Naive B cell (primary cell): ENCODE measurements around the gene HDAC10. TPM values are rescaled to one million over a fixed set of nuclear protein-coding genes. Genes with fewer than 3 reads are reported as not detected.
"Not testable (repeated sequence)": the region's sequence is repeated elsewhere in the genome, so short reads cannot be mapped to it uniquely, and the experiment has no call there.

Experiments used
- ATAC-seq, 2 donors: fragments of 150-1000 bp; cut with Tn5 transposase; 2 replicates each; pipeline ENCODE4 v1.10.0; 2021; ENCODE audit warnings: low read depth in 2 of 2, mild to moderate bottlenecking in 2 of 2, moderate library complexity in 2 of 2
- DNase-seq: peaks from one replicate; pipeline ENCODE4 v3.0.0; 2022
- H3K27ac Mint-ChIP-seq, 6 donors: one replicate each; pipeline ENCODE4 v1.8.0; 2020 to 2022; ENCODE audit warnings: mild to moderate bottlenecking in 6 of 6, mixed read lengths in 6 of 6, moderate library complexity in 5 of 6, inconsistent platforms in 2 of 6
- H3K27me3 Mint-ChIP-seq, 3 donors: one replicate each; pipeline ENCODE4 v1.8.0; 2021 to 2022; ENCODE audit warnings: mixed read lengths in 3 of 3, mild to moderate bottlenecking in 1 of 3
- H3K36me3 Mint-ChIP-seq, 2 donors: one replicate each; pipeline ENCODE4 v1.8.0; 2020 to 2022; ENCODE audit warnings: mixed read lengths in 2 of 2, inconsistent platforms in 1 of 2, mild to moderate bottlenecking in 1 of 2
- H3K4me1 Mint-ChIP-seq, 3 donors: one replicate each; pipeline ENCODE4 v1.8.0; 2020 to 2022; ENCODE audit warnings: mixed read lengths in 3 of 3, inconsistent platforms in 1 of 3, mild to moderate bottlenecking in 1 of 3, moderate library complexity in 1 of 3
- H3K4me3 Mint-ChIP-seq, 8 donors: one replicate each; pipeline ENCODE4 v1.8.0; 2020 to 2022; ENCODE audit warnings: mild to moderate bottlenecking in 8 of 8, mixed read lengths in 8 of 8, moderate library complexity in 8 of 8, inconsistent platforms in 2 of 8
- H3K9me3 Mint-ChIP-seq, 7 donors: one replicate each; pipeline ENCODE4 v1.8.0; 2020 to 2022; ENCODE audit warnings: mixed read lengths in 7 of 7, mild to moderate bottlenecking in 5 of 7, inconsistent platforms in 2 of 7, moderate library complexity in 1 of 7
- polyA plus RNA-seq, 6 donors: library from polyadenylated mRNA; unstranded; fragments of 300-500 nt; fragmentation: Illumina TruSeq; gene quantifications; one replicate each; pipeline ENCODE4 v1.2.3, GENCODE V29; 2021; ENCODE audit warnings: low read depth in 6 of 6

The HDAC10 gene
- polyA plus RNA-seq, 6 donors from 2014 or later = 4.6 to 8.2 (median 6.3) TPM

DNA sequence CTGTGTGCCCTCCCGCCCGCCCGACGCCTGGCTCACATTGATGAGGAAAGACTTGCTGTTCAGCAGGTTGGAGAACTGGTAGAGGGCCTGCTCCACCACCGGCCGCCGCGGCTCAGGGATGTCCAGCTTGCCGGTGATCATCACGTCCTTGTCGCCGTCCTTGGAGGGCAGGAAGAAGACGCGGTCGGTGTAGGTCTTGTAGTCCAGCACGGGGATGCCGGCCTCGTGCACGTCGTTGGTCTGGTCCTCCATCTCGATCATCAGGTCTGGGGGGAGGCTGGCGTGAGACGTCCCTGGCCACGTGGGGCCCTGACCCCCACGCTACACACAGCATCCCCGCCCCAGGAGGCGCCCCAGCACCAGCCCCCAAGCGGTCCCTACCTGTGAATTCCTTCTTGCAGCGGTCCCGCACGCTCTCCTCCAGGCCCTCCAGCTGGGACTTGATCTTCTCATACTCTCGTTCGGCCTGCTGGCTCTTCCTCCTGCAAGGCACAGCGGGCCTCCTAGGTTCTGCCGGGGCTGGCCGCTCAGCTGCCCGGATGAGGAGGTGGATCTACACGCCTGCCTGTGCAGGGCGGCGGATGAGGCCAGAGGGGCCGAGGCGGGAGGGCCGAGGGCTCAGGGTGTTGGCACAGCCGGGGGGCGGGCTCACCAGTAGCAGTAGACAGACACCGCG lies 29.8 kb upstream of the HDAC10 start:
- Mint-ChIP-seq H3K4me1 (peaks cover 0 to 1% (median 0%) of the 10 kb centered on the region in 3 donors), H3K9me3 (no peaks in the 10 kb centered on the region), H3K27ac (peak overlapping the region in 2 of 6 donors; percentile 44 to 63), H3K36me3 (no peaks in the 10 kb centered on the region), H3K4me3 (no peak overlapping the region), H3K27me3 (no peaks in the 10 kb centered on the region)
- ATAC-seq = no peak
- DNase-seq = no peak

DNA sequence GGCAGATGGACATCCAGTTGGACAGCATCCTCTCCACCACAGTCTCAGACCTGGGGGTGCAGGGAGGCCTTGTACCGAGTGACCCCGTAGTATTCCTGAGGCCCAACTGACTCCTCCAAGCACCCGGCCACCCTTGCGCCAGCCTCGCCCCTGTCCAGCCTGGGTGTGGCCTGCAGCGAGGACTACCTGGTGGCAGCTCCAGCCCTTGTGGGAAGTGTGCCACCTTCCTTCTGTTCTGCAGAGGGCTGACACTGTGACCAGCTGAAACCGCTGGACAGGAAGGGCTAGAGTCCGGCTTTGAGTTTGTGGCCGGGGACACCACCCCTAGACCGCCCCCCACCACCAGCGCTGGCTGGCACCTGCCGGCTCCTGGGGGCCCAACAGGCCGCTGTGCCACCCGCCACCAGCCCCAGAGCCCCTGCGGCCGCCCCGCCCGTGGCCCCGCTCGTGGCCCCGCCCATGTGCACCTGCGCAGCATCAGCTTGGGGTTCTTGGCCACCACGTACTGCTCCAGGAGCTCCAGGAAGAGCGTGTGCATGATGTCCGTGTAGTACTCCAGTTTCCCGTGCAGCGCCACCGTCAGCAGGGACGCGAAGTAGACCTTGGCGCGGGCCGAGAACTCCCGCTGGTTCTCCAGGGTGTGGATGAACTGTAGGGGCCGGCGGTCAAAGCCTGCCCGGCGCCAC lies 29.1 kb upstream of the HDAC10 start:
- H3K27ac Mint-ChIP-seq = no peak overlapping the region
- DNase-seq (no peak), ATAC-seq (no peak)
- H3K36me3 Mint-ChIP-seq = no peaks in the 10 kb centered on the region
- no peaks in the 10 kb centered on the region for H3K27me3 Mint-ChIP-seq
- no peaks in the 10 kb centered on the region for H3K9me3 Mint-ChIP-seq
- no peak overlapping the region for H3K4me3 Mint-ChIP-seq
- peaks cover 0 to 4% (median 2%) of the 10 kb centered on the region in 3 donors for H3K4me1 Mint-ChIP-seq

DNA sequence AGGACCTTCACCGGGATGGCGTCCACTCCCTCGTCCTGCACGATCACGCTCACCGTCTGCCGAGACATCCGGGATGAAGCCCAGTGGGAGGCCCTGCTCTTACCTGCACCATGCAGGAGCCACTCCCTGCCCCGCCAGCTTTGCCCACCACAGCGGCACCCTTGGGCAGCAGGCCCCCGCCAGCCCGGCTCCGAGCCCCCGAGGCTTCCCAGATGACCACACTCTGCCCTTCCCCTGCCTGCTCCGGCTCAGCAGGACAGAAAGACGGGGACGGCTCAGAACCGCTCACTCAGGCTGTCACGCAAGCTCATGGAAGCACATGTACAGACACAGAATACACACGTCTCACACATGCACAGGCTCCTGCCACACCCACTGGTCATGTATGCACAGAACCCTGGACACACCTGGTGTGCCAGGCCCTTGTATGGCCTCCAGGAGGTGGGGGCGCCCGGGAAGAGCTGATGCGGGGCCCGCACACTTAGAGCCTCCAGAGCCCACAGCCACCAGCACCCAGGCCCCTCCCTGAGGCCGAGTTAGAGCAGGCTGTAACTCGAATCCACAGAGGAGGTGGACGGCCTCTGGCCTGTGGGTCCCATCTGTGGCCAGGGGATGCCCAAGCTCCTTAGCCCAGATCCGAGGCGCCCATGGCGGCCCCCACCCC lies 28.0 kb upstream of the HDAC10 start:
- H3K4me3 Mint-ChIP-seq = no peak overlapping the region
- no peak for DNase-seq
- H3K36me3 Mint-ChIP-seq = no peaks in the 10 kb centered on the region

DNA sequence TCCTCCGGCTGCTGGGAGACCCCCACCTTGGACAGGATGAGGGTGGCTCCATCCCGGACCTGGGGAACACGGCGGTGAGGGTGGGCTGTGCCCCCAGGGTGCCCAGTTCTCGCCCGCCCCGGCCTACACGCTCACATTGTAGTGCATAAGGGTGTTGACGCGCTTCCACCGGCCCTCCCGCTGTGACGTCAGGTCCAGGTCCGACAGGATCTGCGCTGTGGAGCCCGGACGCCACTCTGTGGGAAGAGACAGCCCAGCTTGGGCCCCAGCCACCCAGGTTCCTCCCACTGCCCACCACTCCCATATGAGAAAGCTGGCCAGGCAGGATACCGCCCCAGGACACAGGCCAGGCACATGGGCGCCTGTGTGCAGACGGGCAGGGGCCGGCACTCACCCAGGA lies 27.4 kb upstream of the HDAC10 start:
- H3K4me1 Mint-ChIP-seq = peaks cover 4 to 13% (median 7%) of the 10 kb centered on the region in 3 donors
- peaks cover 0 to 6% (median 0%) of the 10 kb centered on the region in 3 donors for H3K27me3 Mint-ChIP-seq
- H3K4me3 Mint-ChIP-seq = no peak overlapping the region
- no peak overlapping the region for H3K27ac Mint-ChIP-seq
- H3K9me3 Mint-ChIP-seq = no peaks in the 10 kb centered on the region
- ATAC-seq = no peak
- H3K36me3 Mint-ChIP-seq = no peaks in the 10 kb centered on the region
- no peak for DNase-seq

More for the DNA sequence above, 28.0 kb upstream of the HDAC10 start:
- ATAC-seq = no peak
- Mint-ChIP-seq H3K27me3 (peaks cover 0 to 1% (median 0%) of the 10 kb centered on the region in 3 donors), H3K4me1 (peaks cover 3 to 8% (median 4%) of the 10 kb centered on the region in 3 donors), H3K27ac (peak overlapping the region in 1 of 6 donors; percentile 44), H3K9me3 (no peaks in the 10 kb centered on the region)

GRCh38 chr22:50277761-50278160 lies 26.7 kb upstream of the HDAC10 start:
- ATAC-seq (no peak), DNase-seq (no peak)
- Mint-ChIP-seq H3K36me3 (no peaks in the 10 kb centered on the region), H3K4me1 (peaks cover 4 to 13% (median 10%) of the 10 kb centered on the region in 3 donors), H3K27ac (peak overlapping the region in 1 of 6 donors; percentile 56), H3K27me3 (peaks cover 0 to 6% (median 0%) of the 10 kb centered on the region in 3 donors), H3K9me3 (no peaks in the 10 kb centered on the region), H3K4me3 (no peak overlapping the region)

DNA sequence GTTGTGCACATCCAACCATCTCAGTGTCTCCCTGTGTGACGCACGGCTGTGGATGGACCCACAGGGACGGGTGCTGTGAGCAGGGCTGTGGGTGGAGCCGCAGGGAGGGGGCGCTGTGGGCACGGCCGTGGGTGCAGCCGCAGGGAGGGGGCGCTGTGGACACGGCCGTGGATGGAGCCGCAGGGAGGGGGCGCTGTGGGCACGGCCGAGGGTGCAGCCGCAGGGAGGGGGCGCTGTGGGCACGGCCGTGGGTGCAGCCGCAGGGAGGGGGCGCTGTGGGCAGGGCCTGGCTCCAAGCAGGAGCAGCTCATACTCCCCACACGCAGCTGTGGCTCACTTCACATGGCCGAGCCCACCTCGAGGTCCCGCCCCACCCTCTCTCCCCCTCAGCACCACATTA lies 25.1 kb upstream of the HDAC10 start:
- Mint-ChIP-seq H3K27ac (no peak overlapping the region), H3K9me3 (no peaks in the 10 kb centered on the region), H3K4me1 (peaks cover 4 to 13% (median 11%) of the 10 kb centered on the region in 3 donors), H3K4me3 (no peak overlapping the region), H3K36me3 (no peaks in the 10 kb centered on the region), H3K27me3 (peaks cover 0 to 6% (median 0%) of the 10 kb centered on the region in 3 donors)
- ATAC-seq (peak; percentile 70 to 78), DNase-seq (peak; percentile 38)

GRCh38 chr22:50275181-50276055 lies 24.4 kb upstream of the HDAC10 start:
- no peak for DNase-seq
- H3K4me1 Mint-ChIP-seq = peaks cover 8 to 19% (median 11%) of the 10 kb centered on the region in 3 donors
- no peaks in the 10 kb centered on the region for H3K36me3 Mint-ChIP-seq
- no peak for ATAC-seq
- H3K9me3 Mint-ChIP-seq = no peaks in the 10 kb centered on the region
- peak overlapping the region in 1 of 8 donors; percentile 44 for H3K4me3 Mint-ChIP-seq
- peaks cover 0 to 6% (median 0%) of the 10 kb centered on the region in 3 donors for H3K27me3 Mint-ChIP-seq
- H3K27ac Mint-ChIP-seq = no peak overlapping the region

DNA sequence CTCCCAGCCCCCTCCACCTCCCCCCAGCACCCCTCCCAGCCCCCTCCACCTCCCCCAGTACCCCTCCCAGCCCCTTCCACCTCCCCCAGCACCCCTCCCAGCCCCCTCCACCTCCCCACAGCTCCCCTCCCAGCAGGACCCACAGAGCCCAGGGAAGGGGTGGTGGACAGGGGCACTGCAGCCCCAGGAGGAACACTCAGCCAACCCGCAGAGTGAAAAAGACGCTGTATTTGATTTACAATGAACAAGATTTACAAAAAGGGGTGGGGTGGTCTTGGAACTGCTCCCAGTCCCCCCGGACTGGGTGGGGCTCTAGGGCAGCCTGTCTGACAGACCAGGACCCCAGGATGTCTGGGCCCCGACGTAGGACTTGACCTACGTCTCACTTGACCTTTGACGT lies 23.7 kb upstream of the HDAC10 start:
- DNase-seq = no peak
- ATAC-seq = no peak
- Mint-ChIP-seq H3K27ac (no peak overlapping the region), H3K4me1 (peaks cover 8 to 19% (median 11%) of the 10 kb centered on the region in 3 donors), H3K9me3 (no peaks in the 10 kb centered on the region), H3K36me3 (no peaks in the 10 kb centered on the region), H3K27me3 (peaks cover 0 to 6% (median 0%) of the 10 kb centered on the region in 3 donors), H3K4me3 (no peak overlapping the region)

GRCh38 chr22:50274311-50274710 lies 23.2 kb upstream of the HDAC10 start:
- peak overlapping the region in 3 of 8 donors; percentile 44 to 69 (median 52) for H3K4me3 Mint-ChIP-seq
- peak in 1 of 2 donors; percentile 22 for ATAC-seq
- peak overlapping the region in 1 of 6 donors; percentile 85 for H3K27ac Mint-ChIP-seq
- no peaks in the 10 kb centered on the region for H3K9me3 Mint-ChIP-seq
- H3K27me3 Mint-ChIP-seq = peaks cover 0 to 6% (median 2%) of the 10 kb centered on the region in 3 donors
- peak; percentile 49 for DNase-seq
- H3K36me3 Mint-ChIP-seq = no peaks in the 10 kb centered on the region
- peaks cover 8 to 24% (median 13%) of the 10 kb centered on the region in 3 donors for H3K4me1 Mint-ChIP-seq

GRCh38 chr22:50273781-50274180 lies 22.7 kb upstream of the HDAC10 start:
- ATAC-seq, H3K27me3 Mint-ChIP-seq, H3K9me3 Mint-ChIP-seq, DNase-seq, H3K36me3 Mint-ChIP-seq: not testable (repeated sequence)
- Mint-ChIP-seq H3K4me1 (peaks cover 8 to 26% (median 17%) of the 10 kb centered on the region in 3 donors), H3K4me3 (peak overlapping the region in 2 of 8 donors; percentile 52 to 79), H3K27ac (peak overlapping the region in 1 of 6 donors; percentile 85)

DNA sequence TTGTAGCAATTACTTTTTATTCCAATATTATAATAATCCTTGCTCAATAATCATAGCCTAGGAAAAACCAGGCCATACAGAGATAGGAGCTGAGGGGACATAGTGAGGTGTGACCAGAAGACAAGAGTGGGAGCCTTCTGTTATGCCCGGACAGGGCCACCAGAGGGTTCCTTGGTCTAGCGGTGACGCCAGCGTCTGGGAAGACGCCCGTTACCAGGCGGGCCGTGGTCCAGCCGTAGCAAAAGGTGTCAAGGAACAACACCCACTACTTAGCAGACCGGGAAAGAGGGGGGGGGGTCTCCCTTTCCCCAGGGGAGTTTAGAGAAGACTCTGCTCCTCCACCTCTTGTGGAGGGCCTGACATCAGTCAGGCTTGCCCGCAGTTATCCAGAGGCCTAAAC lies 22.3 kb upstream of the HDAC10 start:
- H3K9me3 Mint-ChIP-seq, DNase-seq, H3K27ac Mint-ChIP-seq, H3K36me3 Mint-ChIP-seq, ATAC-seq: not testable (repeated sequence)
- Mint-ChIP-seq H3K4me1 (peaks cover 12 to 30% (median 21%) of the 10 kb centered on the region in 3 donors), H3K27me3 (peaks cover 0 to 12% (median 6%) of the 10 kb centered on the region in 3 donors), H3K4me3 (peak overlapping the region in 1 of 8 donors; percentile 52)

GRCh38 chr22:50272044-50272802 lies 21.2 kb upstream of the HDAC10 start:
- Mint-ChIP-seq H3K4me3 (peak overlapping the region in 4 of 8 donors; percentile 24 to 63 (median 38)), H3K27ac (no peak overlapping the region)
- DNase-seq = no peak

More at GRCh38 chr22:50272044-50272802, 21.2 kb upstream of the HDAC10 start:
- no peak for ATAC-seq
- peaks cover 12 to 34% (median 25%) of the 10 kb centered on the region in 3 donors for H3K4me1 Mint-ChIP-seq
- peaks cover 0 to 16% (median 6%) of the 10 kb centered on the region in 3 donors for H3K27me3 Mint-ChIP-seq
- no peaks in the 10 kb centered on the region for H3K9me3 Mint-ChIP-seq
- no peaks in the 10 kb centered on the region for H3K36me3 Mint-ChIP-seq
